ENCODE measurements around the gene TBC1D5. TPM values are rescaled to one million over a fixed set of nuclear protein-coding genes. Genes with fewer than 3 reads are reported as not detected.

Gene TBC1D5
- total RNA-seq, 1 experiment from 2014 or later = 26.1 TPM

- Mint-ChIP-seq H3K27me3 (ENCODE audit: low read depth) (no peaks in the 10 kb centered on the region), H3K36me3 (no peaks in the 10 kb centered on the region), H3K9me3 (no peaks in the 10 kb centered on the region), H3K4me3 (no peak overlapping the region), H3K4me1 (peaks cover 30% of the 10 kb centered on the region), H3K27ac (no peak overlapping the region)
- ChIA-PET CTCF (no interaction called here), POLR2A (no interaction called here)
- ATAC-seq (no peak), DNase-seq (ENCODE audit: low spot score) (no peak)
- TF ChIP-seq, protein P1, sequence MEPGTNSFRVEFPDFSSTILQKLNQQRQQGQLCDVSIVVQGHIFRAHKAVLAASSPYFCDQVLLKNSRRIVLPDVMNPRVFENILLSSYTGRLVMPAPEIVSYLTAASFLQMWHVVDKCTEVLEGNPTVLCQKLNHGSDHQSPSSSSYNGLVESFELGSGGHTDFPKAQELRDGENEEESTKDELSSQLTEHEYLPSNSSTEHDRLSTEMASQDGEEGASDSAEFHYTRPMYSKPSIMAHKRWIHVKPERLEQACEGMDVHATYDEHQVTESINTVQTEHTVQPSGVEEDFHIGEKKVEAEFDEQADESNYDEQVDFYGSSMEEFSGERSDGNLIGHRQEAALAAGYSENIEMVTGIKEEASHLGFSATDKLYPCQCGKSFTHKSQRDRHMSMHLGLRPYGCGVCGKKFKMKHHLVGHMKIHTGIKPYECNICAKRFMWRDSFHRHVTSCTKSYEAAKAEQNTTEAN (CRISPR knock-in tag; IDR thresholded peaks at IDR 0.05) = no peak
- no peak for TF ChIP-seq CDX4 (CRISPR knock-in tag; IDR thresholded peaks at IDR 0.05; ENCODE audit: borderline replicate concordance)
- TF ChIP-seq USF1 (CRISPR knock-in tag; IDR thresholded peaks at IDR 0.05) = no peak
- TF ChIP-seq, protein P2, sequence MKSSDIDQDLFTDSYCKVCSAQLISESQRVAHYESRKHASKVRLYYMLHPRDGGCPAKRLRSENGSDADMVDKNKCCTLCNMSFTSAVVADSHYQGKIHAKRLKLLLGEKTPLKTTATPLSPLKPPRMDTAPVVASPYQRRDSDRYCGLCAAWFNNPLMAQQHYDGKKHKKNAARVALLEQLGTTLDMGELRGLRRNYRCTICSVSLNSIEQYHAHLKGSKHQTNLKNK (CRISPR knock-in tag; IDR thresholded peaks at IDR 0.05) = no peak
- no peak for TF ChIP-seq ZNF232 (CRISPR knock-in tag; IDR thresholded peaks at IDR 0.05)
- TF ChIP-seq KAT7 (CRISPR knock-in tag; IDR thresholded peaks at IDR 0.05; ENCODE audit: borderline replicate concordance) = no peak
- no peak for TF ChIP-seq RORB (CRISPR knock-in tag; IDR thresholded peaks at IDR 0.05)
- TF ChIP-seq, protein P3, sequence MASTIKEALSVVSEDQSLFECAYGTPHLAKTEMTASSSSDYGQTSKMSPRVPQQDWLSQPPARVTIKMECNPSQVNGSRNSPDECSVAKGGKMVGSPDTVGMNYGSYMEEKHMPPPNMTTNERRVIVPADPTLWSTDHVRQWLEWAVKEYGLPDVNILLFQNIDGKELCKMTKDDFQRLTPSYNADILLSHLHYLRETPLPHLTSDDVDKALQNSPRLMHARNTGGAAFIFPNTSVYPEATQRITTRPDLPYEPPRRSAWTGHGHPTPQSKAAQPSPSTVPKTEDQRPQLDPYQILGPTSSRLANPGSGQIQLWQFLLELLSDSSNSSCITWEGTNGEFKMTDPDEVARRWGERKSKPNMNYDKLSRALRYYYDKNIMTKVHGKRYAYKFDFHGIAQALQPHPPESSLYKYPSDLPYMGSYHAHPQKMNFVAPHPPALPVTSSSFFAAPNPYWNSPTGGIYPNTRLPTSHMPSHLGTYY (CRISPR knock-in tag; IDR thresholded peaks at IDR 0.05) = no peak
- no peak for TF ChIP-seq JAZF1 (CRISPR knock-in tag; IDR thresholded peaks at IDR 0.05)
- TF ChIP-seq TEAD4 (CRISPR knock-in tag; IDR thresholded peaks at IDR 0.05) = no peak
- TF ChIP-seq ZNF138 (CRISPR knock-in tag; conservative IDR thresholded peaks at IDR 0.05) = no peak
- no peak for TF ChIP-seq ZNF317 (CRISPR knock-in tag; IDR thresholded peaks at IDR 0.05; ENCODE audit: borderline replicate concordance, low read depth)
- no peak for TF ChIP-seq EMX1 (CRISPR knock-in tag; IDR thresholded peaks at IDR 0.05)
- no peak for TF ChIP-seq IRF1 (CRISPR knock-in tag; IDR thresholded peaks at IDR 0.05)
- no peak for TF ChIP-seq FOXP4 (CRISPR knock-in tag; IDR thresholded peaks at IDR 0.05)
- TF ChIP-seq SP1 (CRISPR knock-in tag; conservative IDR thresholded peaks at IDR 0.05) = no peak
Observed at GRCh38 chr3:17558565-17558964, 183.9 kb downstream of the TBC1D5 start.

GRCh38 chr3:17557749-17558463 is 184.5 kb downstream of the TBC1D5 start:
- no peaks in the 10 kb centered on the region for H3K27me3 Mint-ChIP-seq (ENCODE audit: low read depth)
- H3K27ac Mint-ChIP-seq = no peak overlapping the region
- POLR2A ChIA-PET = no interaction called here
- CTCF ChIA-PET = no interaction called here
- H3K4me3 Mint-ChIP-seq = no peak overlapping the region
- H3K36me3 Mint-ChIP-seq = no peaks in the 10 kb centered on the region
- no peaks in the 10 kb centered on the region for H3K9me3 Mint-ChIP-seq
- peaks cover 29% of the 10 kb centered on the region for H3K4me1 Mint-ChIP-seq
- ATAC-seq (no peak), DNase-seq (ENCODE audit: low spot score) (no peak)
- TF ChIP-seq FOXP1 (CRISPR knock-in tag; IDR thresholded peaks at IDR 0.05; ENCODE audit: borderline replicate concordance) (no peak), ESRRA (CRISPR knock-in tag; IDR thresholded peaks at IDR 0.05; ENCODE audit: borderline replicate concordance) (no peak)

All from WTC11 (cell line).